ENCODE results near the gene C18orf54. TPM values are rescaled to one million over a fixed set of nuclear protein-coding genes. Genes with fewer than 3 reads are reported as not detected.

Gene C18orf54
- total and polyA plus RNA-seq, 9 of the 15 experiments (the other 6 are each of a cell fraction or from before 2014, with no cell fraction given) = 3.0 to 8.7 (median 4.3) TPM

- no peaks in the 10 kb centered on the region for H3K9me1 ChIP-seq (ENCODE audit: control insufficient read depth, insufficient read depth, low read length)
- ChIA-PET CTCF (ENCODE audit: low intra/inter-chr PET ratio) (no interaction called here), POLR2A (interaction anchor here (1.1 kb wide), 1 partner anchor 15 kb away, joined by 3 read pairs; no protein-coding TSS in a partner anchor)
- DNase-seq (ENCODE audit: extremely low read depth in 1 of 4, low spot score in 3 of 4) = no peak
- BruUV-seq (replicated peaks) = no TSS peak
- no peaks in the 10 kb centered on the region for H3K4me1 ChIP-seq (replicated peaks in 1 of 2; ENCODE audit: control insufficient read depth in 2 of 2, insufficient read depth in 2 of 2, low read length in 2 of 2)
- no peak overlapping the region for H3K9ac ChIP-seq (ENCODE audit: insufficient read depth in 1 of 2, low read depth in 2 of 2, low read length in 2 of 2)
- no peaks in the 10 kb centered on the region for H3K79me2 ChIP-seq (ENCODE audit: control insufficient read depth, insufficient read depth, low read length)
- H3K27ac ChIP-seq (ENCODE audit: extremely low read depth, low read depth, low read length) = no peak overlapping the region
- in situ Hi-C loops (cut with MboI) (no loop called here), intact Hi-C loops (cut with micrococcal nuclease) (no loop called here)
- H3K4me2 ChIP-seq (ENCODE audit: insufficient read depth, low read length) = no peak overlapping the region
- H3K27me3 ChIP-seq (ENCODE audit: control insufficient read depth in 2 of 2, insufficient read depth in 2 of 2, low read length in 2 of 2) = no peaks in the 10 kb centered on the region
- no peaks in the 10 kb centered on the region for H4K20me1 ChIP-seq (replicated peaks; ENCODE audit: control insufficient read depth, insufficient read depth, low read length)
- no peaks in the 10 kb centered on the region for H3K9me3 ChIP-seq (replicated peaks; ENCODE audit: control insufficient read depth, insufficient read depth, low read depth, low read length)
- FAIRE-seq = no peak
- no peaks in the 10 kb centered on the region for H3K36me3 ChIP-seq (ENCODE audit: control insufficient read depth, insufficient read depth, low read length)
- H3K4me3 ChIP-seq = no peak overlapping the region
- ATAC-seq = no peak
- H2AFZ ChIP-seq (ENCODE audit: low read depth, low read length) = no peak overlapping the region
- TF ChIP-seq HIVEP1 (CRISPR knock-in tag; IDR thresholded peaks at IDR 0.05) = no peak
- TF ChIP-seq KLF10 (CRISPR knock-in tag; IDR thresholded peaks at IDR 0.05) = no peak
- no peak for TF ChIP-seq ZKSCAN8 (CRISPR knock-in tag; IDR thresholded peaks at IDR 0.05)
- no peak for TF ChIP-seq STAT5B (CRISPR knock-in tag; IDR thresholded peaks at IDR 0.05)
- TF ChIP-seq ERF (CRISPR knock-in tag; IDR thresholded peaks at IDR 0.05) = no peak
- TF ChIP-seq SMARCA5 (IDR thresholded peaks at IDR 0.05) = no peak
- TF ChIP-seq ZNF780A (CRISPR knock-in tag; IDR thresholded peaks at IDR 0.05) = no peak
- no peak for TF ChIP-seq SREBF1 (IDR thresholded peaks at IDR 0.05; ENCODE audit: borderline replicate concordance, low read depth, low read length)
- no peak for TF ChIP-seq E2F5 (CRISPR knock-in tag; IDR thresholded peaks at IDR 0.05)
- no peak for TF ChIP-seq ZNF175 (CRISPR knock-in tag; IDR thresholded peaks at IDR 0.05; ENCODE audit: low read depth)
- TF ChIP-seq FOXO4 (CRISPR knock-in tag; IDR thresholded peaks at IDR 0.05) = no peak
- TF ChIP-seq MTF1 (CRISPR knock-in tag; IDR thresholded peaks at IDR 0.05; ENCODE audit: borderline replicate concordance) = no peak
- TF ChIP-seq RBM15 (IDR thresholded peaks at IDR 0.05; ENCODE audit: insufficient read depth, low read length) = no peak
- no peak for TF ChIP-seq ZNF318 (IDR thresholded peaks at IDR 0.05; ENCODE audit: borderline replicate concordance in 1 of 2, low read depth in 1 of 2)
Measured at GRCh38 chr18:54323561-54323960, 34.1 kb upstream of the C18orf54 start.

Measured in K562 (cell line).